GF-D8 (cell line): ENCODE measurements around the gene ADO.
A peak's percentile ranks its signal among the peaks of the same experiment; 100 is the strongest.

Source experiments
- DNase-seq: peaks from one replicate; lab custom pipeline; 2025; lab: John Stamatoyannopoulos, UW

Gene ADO

GRCh38 chr10:62794306-62794705 lies 10.2 kb upstream of the ADO start:
- DNase-seq: no peak

- no peak for DNase-seq
Observed at GRCh38 chr10:62795100-62795499, 9.4 kb upstream of the ADO start.

- DNase-seq: no peak
Observed at GRCh38 chr10:62795762-62796161, 8.8 kb upstream of the ADO start.

- no peak for DNase-seq
Observed at GRCh38 chr10:62796896-62797295, 7.6 kb upstream of the ADO start.

GRCh38 chr10:62801871-62802270 lies 2.6 kb upstream of the ADO start:
- no peak for DNase-seq

GRCh38 chr10:62803724-62804355 lies 680 bp upstream of the ADO start:
- no peak for DNase-seq

GRCh38 chr10:62805231-62806099 lies 945 bp downstream of the ADO start:
- DNase-seq: no peak

GRCh38 chr10:62806251-62806650 lies 1.7 kb downstream of the ADO start:
- DNase-seq: no peak

- DNase-seq: no peak
Observed at GRCh38 chr10:62810156-62810902, 5.8 kb downstream of the ADO start.

- no peak for DNase-seq
Observed at GRCh38 chr10:62811159-62811875, 6.8 kb downstream of the ADO start.

- DNase-seq: no peak
Observed at GRCh38 chr10:62812672-62813439, 8.3 kb downstream of the ADO start.

- no peak for DNase-seq
Observed at GRCh38 chr10:62813453-62813852, 8.9 kb downstream of the ADO start.

- DNase-seq: no peak
Observed at GRCh38 chr10:62813981-62814380, 9.5 kb downstream of the ADO start.

GRCh38 chr10:62814756-62815380 lies 10.3 kb downstream of the ADO start:
- no peak for DNase-seq

GRCh38 chr10:62815381-62816075 lies 11.0 kb downstream of the ADO start:
- no peak for DNase-seq

GRCh38 chr10:62816076-62816330 lies 11.5 kb downstream of the ADO start:
- DNase-seq: no peak

GRCh38 chr10:62816331-62817120 lies 12.0 kb downstream of the ADO start, which contains the start of gene EGR2:
EGR2 (minus strand) TSS chr10:62816366; CDS start chr10:62816029, 337 bp downstream.
- DNase-seq: peak; percentile 77

- DNase-seq: no peak
Observed at GRCh38 chr10:62817121-62817765, 12.7 kb downstream of the ADO start.

GRCh38 chr10:62817766-62818425 lies 13.4 kb downstream of the ADO start:
- peak; percentile 4 for DNase-seq
